ENCODE data around the gene KLF2. TPM values are rescaled to one million over a fixed set of nuclear protein-coding genes. Genes with fewer than 3 reads are reported as not detected.

Gene KLF2
- total RNA-seq, 2 donors from 2014 or later, result 12.9 to 18.7 TPM

DNA sequence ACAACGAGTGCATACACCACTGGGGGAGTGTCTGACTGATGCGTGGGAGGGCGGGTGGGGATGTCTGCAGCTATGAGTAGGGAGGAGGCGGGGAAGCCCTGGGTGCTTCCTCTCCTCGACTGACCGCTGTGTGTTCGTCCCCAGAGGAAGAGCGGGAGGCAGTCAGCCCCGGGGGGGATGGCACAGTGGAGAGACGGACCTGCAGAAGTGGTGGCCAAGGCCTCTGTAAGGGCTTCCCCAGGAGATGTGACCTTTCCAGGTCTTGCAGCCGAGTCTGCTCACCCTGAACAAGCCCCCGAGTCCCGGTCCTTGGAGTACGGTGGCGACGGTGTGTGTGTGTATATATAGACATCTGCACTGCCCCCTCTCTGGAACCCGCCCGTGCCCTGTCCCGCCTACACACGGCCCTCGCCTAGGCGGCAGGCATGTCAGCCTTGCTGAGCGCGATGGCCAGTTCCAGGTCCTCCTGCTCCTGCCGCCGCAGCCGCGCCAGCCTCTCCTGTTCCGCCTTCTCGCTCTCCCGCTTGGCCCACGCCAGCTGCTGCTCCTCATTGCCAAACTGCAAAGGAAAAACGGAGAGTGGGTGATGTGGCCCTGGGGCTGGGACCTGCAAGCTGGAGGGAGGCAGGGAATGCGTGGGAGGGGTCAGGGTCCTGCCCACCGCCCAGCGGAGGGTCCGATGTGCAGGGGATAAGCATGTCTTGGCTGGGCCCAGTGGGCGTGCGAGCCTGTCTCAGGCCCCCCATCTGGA, 30.8 kb downstream of the KLF2 start:
- Histone ChIP-seq H3K27ac (no peak overlapping the region), H3K4me3 (no peak overlapping the region), H3K9ac (ENCODE audit: low read depth in 2 of 2, low read length in 2 of 2) (no peak overlapping the region), H3K27me3 (no peaks in the 10 kb centered on the region), H3K36me3 (no peaks in the 10 kb centered on the region), H3K9me3 (no peaks in the 10 kb centered on the region), H3K4me1 (no peaks in the 10 kb centered on the region)
- DNase-seq, result no peak
- TF ChIP-seq, protein P1, sequence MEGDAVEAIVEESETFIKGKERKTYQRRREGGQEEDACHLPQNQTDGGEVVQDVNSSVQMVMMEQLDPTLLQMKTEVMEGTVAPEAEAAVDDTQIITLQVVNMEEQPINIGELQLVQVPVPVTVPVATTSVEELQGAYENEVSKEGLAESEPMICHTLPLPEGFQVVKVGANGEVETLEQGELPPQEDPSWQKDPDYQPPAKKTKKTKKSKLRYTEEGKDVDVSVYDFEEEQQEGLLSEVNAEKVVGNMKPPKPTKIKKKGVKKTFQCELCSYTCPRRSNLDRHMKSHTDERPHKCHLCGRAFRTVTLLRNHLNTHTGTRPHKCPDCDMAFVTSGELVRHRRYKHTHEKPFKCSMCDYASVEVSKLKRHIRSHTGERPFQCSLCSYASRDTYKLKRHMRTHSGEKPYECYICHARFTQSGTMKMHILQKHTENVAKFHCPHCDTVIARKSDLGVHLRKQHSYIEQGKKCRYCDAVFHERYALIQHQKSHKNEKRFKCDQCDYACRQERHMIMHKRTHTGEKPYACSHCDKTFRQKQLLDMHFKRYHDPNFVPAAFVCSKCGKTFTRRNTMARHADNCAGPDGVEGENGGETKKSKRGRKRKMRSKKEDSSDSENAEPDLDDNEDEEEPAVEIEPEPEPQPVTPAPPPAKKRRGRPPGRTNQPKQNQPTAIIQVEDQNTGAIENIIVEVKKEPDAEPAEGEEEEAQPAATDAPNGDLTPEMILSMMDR (IDR thresholded peaks at IDR 0.05), result no peak
- intact Hi-C loops (cut with DNase I), result no loop called here

DNA sequence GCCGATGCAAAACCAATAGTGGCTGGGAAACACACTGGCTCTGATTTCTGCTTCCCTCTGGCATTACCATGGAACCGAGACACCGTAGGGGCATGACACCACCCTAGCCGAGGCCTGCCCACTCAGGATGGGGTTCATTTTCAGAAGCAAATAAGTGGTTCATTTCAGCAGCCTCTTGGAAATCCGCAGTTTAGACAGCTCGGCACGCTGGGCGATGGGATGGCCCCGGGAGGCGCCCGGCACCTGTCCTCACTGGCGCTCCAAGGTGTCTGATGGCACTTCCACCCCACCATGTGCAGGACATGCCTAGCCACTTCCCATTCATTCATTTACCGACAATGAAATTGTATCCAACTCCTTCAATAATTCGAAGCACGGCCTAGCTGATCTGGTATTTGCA, 33.8 kb downstream of the KLF2 start:
- DNase-seq, result no peak
- Histone ChIP-seq H3K4me3 (no peak overlapping the region), H3K27ac (no peak overlapping the region), H3K9me3 (no peaks in the 10 kb centered on the region), H3K4me1 (no peaks in the 10 kb centered on the region), H3K9ac (ENCODE audit: low read depth in 2 of 2, low read length in 2 of 2) (no peak overlapping the region), H3K36me3 (no peaks in the 10 kb centered on the region), H3K27me3 (no peaks in the 10 kb centered on the region)
- intact Hi-C loops (cut with DNase I), result no loop called here
- TF ChIP-seq, protein P1 (IDR thresholded peaks at IDR 0.05), result no peak

DNA sequence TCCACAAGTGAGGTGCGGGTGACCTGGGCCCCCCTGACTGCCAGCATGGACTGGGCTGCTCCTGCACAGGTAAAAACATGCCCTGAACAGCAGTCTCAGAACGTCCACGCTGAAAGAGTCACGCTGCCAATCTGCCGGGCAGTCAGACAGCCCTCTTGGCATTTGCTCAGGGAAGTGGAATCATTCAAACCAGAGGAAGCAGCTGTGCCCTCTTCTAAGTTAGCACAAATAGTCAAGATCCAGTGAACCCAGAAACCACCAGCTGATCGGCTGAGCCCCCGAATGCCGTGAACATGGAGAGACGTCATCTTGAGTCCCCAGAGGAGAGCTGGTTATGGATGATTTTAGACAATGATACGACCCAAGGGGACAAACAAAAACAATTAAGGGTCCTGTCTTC, 34.4 kb downstream of the KLF2 start:
- TF ChIP-seq, protein P1 (IDR thresholded peaks at IDR 0.05), result no peak
- Histone ChIP-seq H3K27ac (no peak overlapping the region), H3K27me3 (no peaks in the 10 kb centered on the region), H3K36me3 (no peaks in the 10 kb centered on the region), H3K9me3 (no peaks in the 10 kb centered on the region), H3K4me3 (no peak overlapping the region), H3K4me1 (no peaks in the 10 kb centered on the region), H3K9ac (ENCODE audit: low read depth in 2 of 2, low read length in 2 of 2) (no peak overlapping the region)
- intact Hi-C loops (cut with DNase I), result no loop called here
- DNase-seq, result no peak

DNA sequence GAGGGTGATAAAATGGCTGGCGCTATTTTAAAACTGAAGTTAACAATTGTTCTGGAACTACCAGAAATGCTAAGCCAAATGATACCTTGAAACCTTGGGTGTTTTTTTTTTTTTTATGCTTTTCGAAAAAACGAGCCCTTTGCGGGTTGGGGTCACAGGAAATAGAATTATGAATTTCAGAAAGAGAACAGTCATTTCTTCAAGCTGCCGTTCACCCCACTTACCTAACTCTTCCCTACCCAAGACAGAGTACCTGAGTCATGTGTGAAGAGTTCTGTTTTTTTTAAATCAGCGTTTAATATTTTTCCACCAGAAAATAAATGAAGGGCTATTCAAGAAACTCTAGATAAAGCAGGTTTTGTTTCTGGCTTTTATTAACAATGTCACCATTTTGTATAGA, 35.3 kb downstream of the KLF2 start:
- intact Hi-C loops (cut with DNase I), result no loop called here
- Histone ChIP-seq H3K27me3 (no peaks in the 10 kb centered on the region), H3K9ac (ENCODE audit: low read depth in 2 of 2, low read length in 2 of 2) (no peak overlapping the region), H3K9me3 (no peaks in the 10 kb centered on the region), H3K36me3 (no peaks in the 10 kb centered on the region), H3K4me3 (no peak overlapping the region), H3K27ac (no peak overlapping the region), H3K4me1 (no peaks in the 10 kb centered on the region)
- no peak for DNase-seq
- TF ChIP-seq, protein P1 (IDR thresholded peaks at IDR 0.05), result no peak

DNA sequence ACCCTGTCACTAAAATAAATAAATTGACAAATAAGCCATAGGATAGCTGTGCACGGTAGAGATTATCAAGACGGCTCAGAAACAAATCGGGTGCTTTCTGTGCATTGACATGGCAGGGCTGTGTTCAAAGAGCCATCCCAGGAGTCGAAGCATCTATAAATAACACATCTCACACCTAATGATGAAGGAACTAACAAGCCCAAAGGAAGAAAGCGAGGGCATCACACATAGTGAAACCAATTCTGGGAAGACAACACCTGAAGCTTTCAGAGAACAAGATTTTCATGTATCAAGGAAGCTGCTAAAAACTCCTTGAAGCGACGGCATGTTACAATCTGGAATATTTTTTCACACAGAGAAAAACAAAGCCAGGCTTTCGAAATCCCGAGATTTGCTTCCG, 36.1 kb downstream of the KLF2 start:
- intact Hi-C loops (cut with DNase I), result no loop called here
- H3K27ac ChIP-seq, result no peak overlapping the region

More for the DNA sequence above, 36.1 kb downstream of the KLF2 start:
- TF ChIP-seq, protein P1 (IDR thresholded peaks at IDR 0.05), result no peak
- Histone ChIP-seq H3K36me3 (no peaks in the 10 kb centered on the region), H3K4me1 (peaks cover 4% of the 10 kb centered on the region), H3K9me3 (no peaks in the 10 kb centered on the region), H3K27me3 (no peaks in the 10 kb centered on the region), H3K4me3 (no peak overlapping the region), H3K9ac (ENCODE audit: low read depth in 2 of 2, low read length in 2 of 2) (no peak overlapping the region)
- no peak for DNase-seq
